RCC 7860 (cell line): Measurements from ENCODE around the gene NRP1.

Source experiments
- DNase-seq: peaks from one replicate; pipeline ENCODE4 v3.0.0-alpha.2; 2015; ENCODE audit warnings: low spot score
- FAIRE-seq: peaks from 2 replicates; lab custom pipeline; 2012; peaks lifted over from hg19 to GRCh38; lab: Jason Lieb, UNC

NRP1 gene

GRCh38 chr10:33133557-33133956 lies 200.9 kb downstream of the NRP1 start:
- DNase-seq: peak; percentile 78
- FAIRE-seq: no peak

DNA sequence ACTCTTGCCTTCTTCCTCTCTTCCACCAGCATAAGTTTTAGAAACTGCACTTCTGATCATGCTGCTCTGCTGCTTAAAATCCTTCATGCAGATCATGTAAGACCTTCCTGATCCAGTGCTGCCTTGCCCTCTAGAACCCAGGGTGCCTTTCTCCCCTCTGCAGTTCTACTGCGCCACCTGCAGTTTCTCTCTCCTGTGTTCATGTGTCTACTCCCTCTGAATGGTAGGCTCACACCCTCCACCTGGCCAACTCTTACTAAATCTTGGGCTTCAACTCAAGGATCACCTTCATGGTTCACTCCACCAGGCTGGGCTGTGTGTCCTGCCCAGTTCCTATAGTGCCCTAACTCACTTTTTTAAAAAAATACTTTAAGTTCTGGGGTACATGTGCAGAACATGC lies 201.8 kb downstream of the NRP1 start:
- DNase-seq (peak; percentile 38), FAIRE-seq (no peak)

- DNase-seq (peak; percentile 61), FAIRE-seq (peak; percentile 32)
These were observed 204.5 kb downstream of the NRP1 start for GRCh38 chr10:33129996-33130386.

GRCh38 chr10:33129141-33129995 lies 205.1 kb downstream of the NRP1 start:
- FAIRE-seq (peak; percentile 96), DNase-seq (peak; percentile 96)

- FAIRE-seq: no peak
- DNase-seq: no peak
These were observed 206.8 kb downstream of the NRP1 start for GRCh38 chr10:33127622-33128021.
